GM12891 (cell line): ENCODE results near the gene CLDND1.
A peak's percentile ranks its signal among the peaks of the same experiment; 100 is the strongest.

Source experiments
- DNase-seq: peaks from one replicate; pipeline ENCODE4 v3.0.0; 2011; ENCODE audit warnings: low spot score; ENCODE audit not compliant: insufficient read length
- FAIRE-seq: peaks from 2 replicates; lab custom pipeline; 2011; peaks lifted over from hg19 to GRCh38; lab: Jason Lieb, UNC
- PAX5 ChIP-seq: IDR thresholded peaks from 2 replicates; pipeline ENCODE4 v1.6.1; 2011; ENCODE audit warnings: low read length, moderate library complexity, mild to moderate bottlenecking; ENCODE audit not compliant: insufficient read depth, severe bottlenecking
- POLR2A ChIP-seq: IDR thresholded peaks from 2 replicates; pipeline ENCODE4 v1.6.1; 2011; ENCODE audit warnings: low read depth, low read length, control low read depth
- POLR2AphosphoS5 ChIP-seq: IDR thresholded peaks from 2 replicates; pipeline ENCODE4 v1.6.1; 2011; ENCODE audit warnings: low read depth, low read length, control low read depth
- POU2F2 ChIP-seq: IDR thresholded peaks from 2 replicates; pipeline ENCODE4 v1.6.1; 2011; ENCODE audit warnings: low read depth, mild to moderate bottlenecking, control low read depth, low read length, moderate library complexity
- SPI1 ChIP-seq: IDR thresholded peaks from 2 replicates; pipeline ENCODE4 v1.6.1; 2011; ENCODE audit warnings: low read depth, low read length, control low read depth
- TAF1 ChIP-seq: IDR thresholded peaks from 2 replicates; pipeline ENCODE4 v1.6.1; 2011; ENCODE audit warnings: low read depth, low read length, control low read depth

Gene CLDND1

GRCh38 chr3:98534168-98534567, 11.5 kb upstream of the CLDND1 start:
- TF ChIP-seq PAX5: no peak
- peak; percentile 53; the same call in 1 of the 2 replicates for TF ChIP-seq POLR2A
- FAIRE-seq (no peak), DNase-seq (no peak)

GRCh38 chr3:98532709-98533571, 10.2 kb upstream of the CLDND1 start:
- peak; percentile 91 for TF ChIP-seq POLR2A
- peak; percentile 91 for TF ChIP-seq POLR2AphosphoS5
- peak; percentile 38; the same call in 1 of the 2 replicates for TF ChIP-seq POU2F2
- TF ChIP-seq PAX5: no peak
- DNase-seq (no peak), FAIRE-seq (no peak)

DNA sequence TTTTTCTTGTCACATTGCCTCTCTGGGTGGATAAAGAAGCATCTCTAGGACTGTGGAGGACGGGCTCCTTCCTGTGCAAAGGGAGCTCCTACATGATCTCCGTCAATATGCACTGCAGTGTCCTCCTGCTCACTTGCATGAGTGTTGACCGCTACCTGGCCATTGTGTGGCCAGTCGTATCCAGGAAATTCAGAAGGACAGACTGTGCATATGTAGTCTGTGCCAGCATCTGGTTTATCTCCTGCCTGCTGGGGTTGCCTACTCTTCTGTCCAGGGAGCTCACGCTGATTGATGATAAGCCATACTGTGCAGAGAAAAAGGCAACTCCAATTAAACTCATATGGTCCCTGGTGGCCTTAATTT, 9.6 kb upstream of the CLDND1 start:
- peak; percentile 85 for FAIRE-seq
- TF ChIP-seq POU2F2 (peak; percentile 62; the same call in 1 of the 2 replicates), TAF1 (no peak), PAX5 (no peak), POLR2AphosphoS5 (peak; percentile 91), POLR2A (peak; percentile 93), SPI1 (no peak)
- DNase-seq: no peak

- TF ChIP-seq PAX5: no peak
- peak; percentile 35; the same call in 1 of the 2 replicates for TF ChIP-seq TAF1
- TF ChIP-seq POLR2A: peak; percentile 88
- TF ChIP-seq POU2F2: peak; percentile 69; the same call in 1 of the 2 replicates
- no peak for DNase-seq
- no peak for FAIRE-seq
These were observed 9.0 kb upstream of the CLDND1 start, which contains the start of gene GPR15 for GRCh38 chr3:98531622-98532274. TSS of gene GPR15 (plus strand) at chr3:98531978. CDS start at chr3:98532034, 56 bp downstream.

- TF ChIP-seq SPI1 (no peak), POLR2AphosphoS5 (peak; percentile 53; the same call in 1 of the 2 replicates)
- peak; percentile 76 for FAIRE-seq
These were observed 8.0 kb upstream of the CLDND1 start for GRCh38 chr3:98530676-98531075.

DNA sequence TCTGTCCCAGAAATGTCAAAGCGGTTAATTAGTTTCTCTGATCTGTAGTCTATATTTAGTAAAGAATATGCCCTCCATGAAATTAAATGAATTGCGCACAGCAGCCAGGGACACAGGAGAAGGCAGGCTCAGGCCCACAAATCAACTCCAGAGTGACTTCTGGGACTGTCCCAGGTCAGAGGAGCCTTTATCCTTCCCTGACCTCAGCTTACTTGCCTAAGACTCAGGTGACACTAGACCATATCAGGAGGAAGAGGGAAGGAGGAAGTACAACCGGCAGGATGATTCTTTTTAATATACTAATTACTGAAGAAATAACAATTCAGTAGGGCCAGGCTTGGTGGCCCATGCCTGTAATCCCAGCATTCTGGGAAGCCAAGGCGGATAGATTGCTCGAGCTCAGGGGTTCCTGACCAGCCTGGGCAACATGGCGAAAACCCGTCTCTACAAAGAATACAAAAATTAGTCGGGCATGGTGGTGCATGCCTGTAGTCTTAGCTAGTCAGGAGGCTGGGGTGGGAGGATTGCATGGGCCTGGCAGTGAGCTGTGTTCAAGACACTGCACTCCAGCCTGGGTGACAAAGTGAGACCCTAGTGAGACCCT, 7.3 kb upstream of the CLDND1 start:
- TF ChIP-seq SPI1 (peak; percentile 6; the same call in 1 of the 2 replicates), PAX5 (no peak), POLR2A (peak; percentile 72), POLR2AphosphoS5 (peak; percentile 70)
- DNase-seq: no peak
- FAIRE-seq: peak; percentile 57

More at GRCh38 chr3:98530676-98531075, 8.0 kb upstream of the CLDND1 start:
- no peak for DNase-seq

GRCh38 chr3:98528474-98529346, 6.0 kb upstream of the CLDND1 start:
- DNase-seq (no peak), FAIRE-seq (peak; percentile 47)
- TF ChIP-seq POU2F2 (no peak), SPI1 (no peak), TAF1 (no peak), POLR2AphosphoS5 (0 out of 2 replicates have a peak, but pooled peaks have one; percentile 31), PAX5 (no peak), POLR2A (peak; percentile 50; the same call in 1 of the 2 replicates)

- FAIRE-seq: peak; percentile 72
- peak; percentile 94 for TF ChIP-seq POLR2AphosphoS5
- no peak for TF ChIP-seq PAX5
- peak; percentile 91; the same call in 1 of the 2 replicates for TF ChIP-seq POLR2A
- TF ChIP-seq POU2F2: peak; percentile 56
- no peak for DNase-seq
These were observed 2.8 kb upstream of the CLDND1 start for GRCh38 chr3:98525494-98525893.
